Measurements from ENCODE around the gene CACNA1F.

Gene CACNA1F

DNA sequence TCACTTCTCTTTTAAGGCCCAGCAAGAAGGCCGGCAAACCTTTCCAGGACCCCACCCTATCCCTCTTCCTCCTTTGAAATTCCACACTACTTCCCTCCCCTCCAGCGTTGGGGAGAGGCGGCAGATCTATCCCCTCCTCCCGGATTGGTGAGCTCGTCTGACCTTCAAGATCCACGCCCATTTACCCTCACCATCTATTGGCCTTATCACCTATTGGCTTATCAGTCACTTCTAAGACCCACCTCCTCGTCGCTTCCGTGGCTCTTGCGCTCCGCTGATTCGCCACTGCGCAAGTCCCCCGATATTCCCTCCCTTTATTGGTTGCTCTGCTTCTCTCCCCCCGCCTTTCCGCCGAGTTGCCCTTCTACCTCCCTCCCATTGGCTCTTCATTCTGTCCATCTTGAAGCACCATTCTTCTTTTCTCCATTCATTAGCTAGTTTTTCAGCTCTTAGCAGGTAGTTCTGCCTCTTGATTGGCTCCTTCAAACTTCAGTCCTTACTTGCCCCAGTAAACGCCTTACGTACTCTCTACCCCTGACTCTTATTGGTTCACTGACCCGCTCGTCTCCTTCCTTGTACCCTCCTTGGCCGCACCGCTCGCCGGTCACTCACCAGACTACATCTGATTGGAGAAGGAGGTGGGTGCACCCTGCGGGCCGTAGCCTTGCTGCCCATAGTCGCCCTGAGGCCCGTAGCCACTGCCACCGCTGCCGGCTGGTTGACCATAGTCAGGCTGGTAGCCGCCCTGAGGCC, 42.1 kb downstream of the CACNA1F start:
- TF ChIP-seq, protein P1, sequence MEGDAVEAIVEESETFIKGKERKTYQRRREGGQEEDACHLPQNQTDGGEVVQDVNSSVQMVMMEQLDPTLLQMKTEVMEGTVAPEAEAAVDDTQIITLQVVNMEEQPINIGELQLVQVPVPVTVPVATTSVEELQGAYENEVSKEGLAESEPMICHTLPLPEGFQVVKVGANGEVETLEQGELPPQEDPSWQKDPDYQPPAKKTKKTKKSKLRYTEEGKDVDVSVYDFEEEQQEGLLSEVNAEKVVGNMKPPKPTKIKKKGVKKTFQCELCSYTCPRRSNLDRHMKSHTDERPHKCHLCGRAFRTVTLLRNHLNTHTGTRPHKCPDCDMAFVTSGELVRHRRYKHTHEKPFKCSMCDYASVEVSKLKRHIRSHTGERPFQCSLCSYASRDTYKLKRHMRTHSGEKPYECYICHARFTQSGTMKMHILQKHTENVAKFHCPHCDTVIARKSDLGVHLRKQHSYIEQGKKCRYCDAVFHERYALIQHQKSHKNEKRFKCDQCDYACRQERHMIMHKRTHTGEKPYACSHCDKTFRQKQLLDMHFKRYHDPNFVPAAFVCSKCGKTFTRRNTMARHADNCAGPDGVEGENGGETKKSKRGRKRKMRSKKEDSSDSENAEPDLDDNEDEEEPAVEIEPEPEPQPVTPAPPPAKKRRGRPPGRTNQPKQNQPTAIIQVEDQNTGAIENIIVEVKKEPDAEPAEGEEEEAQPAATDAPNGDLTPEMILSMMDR (IDR thresholded peaks at IDR 0.05; ENCODE audit: control extremely low read depth, extremely low read depth, low read depth, missing control alignments): no peak
- CTCF ChIA-PET: interaction anchor here (1.0 to 1.5 kb wide), 5 partner anchors 11 to 35 kb away, joined by 3 to 11 read pairs (median 4); no protein-coding TSS in a partner anchor
- POLR2A ChIA-PET: interaction anchor here (0.6 to 1.3 kb wide), 4 partner anchors 25 to 622 kb away, joined by 3 to 4 read pairs (median 3); partner anchors contain the start of gene GRIPAP1

DNA sequence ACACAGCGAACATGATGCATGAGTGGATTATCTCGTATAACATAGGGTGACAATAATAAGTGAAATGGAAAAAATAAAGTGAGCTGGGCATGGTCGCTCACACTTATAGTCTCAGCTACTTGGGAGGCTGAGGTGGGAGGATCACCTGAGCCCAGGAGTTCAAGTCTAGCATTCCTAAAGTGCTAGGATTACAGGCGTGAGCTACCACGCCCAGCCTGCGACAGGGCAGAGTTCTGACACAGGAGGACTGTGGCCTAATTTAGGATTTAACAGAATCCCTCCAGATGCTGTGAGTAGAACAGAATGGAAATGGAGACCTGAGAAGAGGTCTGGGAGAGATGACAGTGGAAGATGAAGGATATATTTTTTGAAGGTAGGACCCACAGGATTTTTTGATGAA, 43.5 kb downstream of the CACNA1F start:
- DNase-seq (ENCODE audit: extremely low spot score): no peak
- ChIA-PET POLR2A (no interaction called here), CTCF (interaction anchor here (1.1 to 1.5 kb wide), 3 partner anchors 9 to 25 kb away, joined by 3 to 4 read pairs (median 3); no protein-coding TSS in a partner anchor)
- TF ChIP-seq, protein P1 (IDR thresholded peaks at IDR 0.05; ENCODE audit: control extremely low read depth, extremely low read depth, low read depth, missing control alignments): no peak

More for the DNA sequence above, 42.1 kb downstream of the CACNA1F start:
- peak; percentile 87 for DNase-seq (ENCODE audit: extremely low spot score)

DNA sequence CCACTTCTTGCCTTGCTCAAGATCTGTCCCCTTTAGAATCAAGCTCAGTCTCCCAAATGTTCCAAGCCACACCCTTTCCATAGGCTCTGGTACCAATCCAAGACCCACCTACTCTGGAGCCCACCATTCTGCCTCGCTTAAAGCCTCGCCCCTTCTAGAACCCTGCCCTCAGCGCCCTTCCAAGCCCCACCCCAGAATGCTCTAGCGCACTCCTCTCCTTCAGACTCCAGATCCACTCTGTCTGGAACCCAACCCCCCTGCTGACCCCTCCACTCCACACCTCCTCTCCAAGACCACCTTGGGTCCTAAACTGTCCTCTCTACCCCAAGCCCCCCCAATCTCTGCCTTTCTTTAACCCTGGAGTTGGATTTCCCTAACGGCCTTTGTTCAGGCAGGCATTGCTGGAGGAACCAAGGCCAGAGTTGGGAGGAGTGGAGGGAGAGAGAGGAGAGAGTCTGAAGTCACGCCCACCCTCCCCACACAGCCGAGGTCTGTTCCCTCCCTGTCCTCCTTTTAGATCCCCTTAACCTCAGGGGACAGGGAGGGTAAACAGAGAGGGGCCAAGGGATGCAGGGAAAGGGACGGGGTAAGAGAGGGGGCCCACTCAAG, 44.6 kb downstream of the CACNA1F start:
- ChIA-PET CTCF (no interaction called here), POLR2A (no interaction called here)
- TF ChIP-seq, protein P1 (IDR thresholded peaks at IDR 0.05; ENCODE audit: control extremely low read depth, extremely low read depth, low read depth, missing control alignments): no peak
- no peak for DNase-seq (ENCODE audit: extremely low spot score)

DNA sequence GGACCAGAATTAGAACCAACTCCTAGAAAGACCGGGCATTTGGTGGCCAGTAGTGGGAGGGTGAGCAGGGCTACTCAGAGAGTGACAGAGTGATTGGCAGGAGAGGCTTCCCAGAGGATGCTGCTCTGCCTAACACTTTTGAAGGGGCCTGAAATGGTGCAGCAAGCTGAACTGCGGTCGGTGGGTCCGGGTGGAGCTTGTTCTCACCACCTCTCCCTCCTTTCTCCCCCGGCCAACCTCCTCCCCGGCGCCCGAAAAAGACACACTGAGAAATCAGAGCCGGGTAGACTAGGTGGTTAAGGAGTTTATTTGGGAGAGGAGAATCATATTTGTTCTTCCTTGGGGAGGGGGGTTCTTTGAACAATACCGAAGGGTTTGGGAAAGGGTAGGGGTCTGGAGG, 45.6 kb downstream of the CACNA1F start:
- TF ChIP-seq, protein P1 (IDR thresholded peaks at IDR 0.05; ENCODE audit: control extremely low read depth, extremely low read depth, low read depth, missing control alignments): no peak
- POLR2A ChIA-PET: no interaction called here
- CTCF ChIA-PET: interaction anchor here (1.1 kb wide), 1 partner anchor 12 kb away, joined by 3 read pairs; no protein-coding TSS in a partner anchor
- no peak for DNase-seq (ENCODE audit: extremely low spot score)

DNA sequence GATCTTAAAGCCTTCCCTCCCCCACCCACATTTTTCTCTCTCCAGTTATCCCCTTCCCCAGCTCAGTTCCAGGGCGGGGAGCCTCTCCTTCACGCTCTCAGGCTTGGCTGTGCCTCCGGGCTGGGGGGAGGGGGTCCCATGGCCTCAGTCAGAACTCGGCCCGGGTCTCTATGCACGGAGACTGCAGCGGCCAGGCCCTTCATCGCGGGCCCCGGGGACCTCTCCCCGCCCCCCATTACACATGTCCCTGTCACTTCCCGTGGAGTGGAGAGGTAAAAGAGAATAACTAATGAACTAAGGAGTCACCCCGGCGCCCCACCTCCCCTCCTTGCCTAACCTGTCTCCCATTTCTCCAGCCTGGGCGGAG, 46.1 kb downstream of the CACNA1F start:
- no peak for DNase-seq (ENCODE audit: extremely low spot score)
- TF ChIP-seq, protein P1 (IDR thresholded peaks at IDR 0.05; ENCODE audit: control extremely low read depth, extremely low read depth, low read depth, missing control alignments): no peak
- POLR2A ChIA-PET: no interaction called here
- CTCF ChIA-PET: interaction anchor here (1.1 kb wide), 1 partner anchor 12 kb away, joined by 3 read pairs; no protein-coding TSS in a partner anchor

DNA sequence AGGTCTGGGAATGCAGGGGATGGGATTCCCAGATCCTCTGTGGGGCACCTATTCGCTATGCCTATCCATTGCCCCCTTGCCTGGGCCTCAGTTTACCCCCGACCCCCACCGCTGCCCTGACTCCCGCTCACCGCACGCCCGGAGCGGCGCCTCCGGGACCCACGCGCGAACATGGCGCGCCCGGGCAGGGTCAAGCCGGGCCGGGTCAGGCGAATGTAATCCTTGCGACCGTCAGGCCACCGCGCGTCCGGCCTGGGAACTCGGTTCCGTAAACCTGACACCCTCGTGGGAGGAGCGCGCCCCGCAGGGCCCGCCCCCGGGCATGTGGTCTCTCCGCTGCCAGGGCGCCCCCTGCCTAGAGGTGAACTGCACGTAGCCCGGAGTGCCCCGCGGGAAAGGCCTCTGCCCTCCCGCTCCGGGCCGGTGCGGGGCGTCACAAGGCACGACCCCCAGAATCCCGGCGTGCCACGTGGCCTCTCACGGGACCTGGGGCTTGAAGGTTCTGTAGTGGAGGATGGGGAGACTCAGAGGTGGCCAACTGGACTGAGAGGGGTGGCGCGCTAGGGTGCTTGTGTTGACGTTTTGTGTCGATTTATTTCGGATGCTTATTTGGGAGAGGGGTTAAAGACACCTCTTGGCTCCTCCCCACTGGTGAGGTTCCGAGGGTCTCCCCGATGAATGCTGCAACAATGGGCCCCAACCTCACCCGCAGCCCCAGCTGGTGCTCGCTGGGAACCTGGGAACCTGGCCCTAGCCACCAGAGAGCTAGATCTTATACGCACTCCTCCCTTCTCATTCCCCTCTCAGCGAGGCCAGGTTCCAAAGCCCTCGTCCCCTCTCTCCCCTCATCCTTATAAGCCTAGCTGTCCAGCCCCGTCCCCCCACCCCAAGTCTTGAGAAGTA, 46.8 kb downstream of the CACNA1F start, which contains the start of gene PRICKLE3:
TSS of gene PRICKLE3 (minus strand) at position 249 of the 903 bp plus-strand sequence. CDS start at position 173, 76 bp downstream.
- ChIA-PET POLR2A (no interaction called here), CTCF (interaction anchor here (1.1 kb wide), 1 partner anchor 11 kb away, joined by 3 read pairs; no protein-coding TSS in a partner anchor)
- DNase-seq (ENCODE audit: extremely low spot score): peak; percentile 82
- TF ChIP-seq, protein P1 (IDR thresholded peaks at IDR 0.05; ENCODE audit: control extremely low read depth, extremely low read depth, low read depth, missing control alignments): peak; percentile 55
